Esophagus squamous epithelium (tissue), 5 donors: ENCODE measurements around the gene LFNG. TPM values are rescaled to one million over a fixed set of nuclear protein-coding genes. Genes with fewer than 3 reads are reported as not detected.
"Not testable (repeated sequence)": the region's sequence is repeated elsewhere in the genome, so short reads cannot be mapped to it uniquely, and the experiment has no call there.

Experiments
- DNase-seq: peaks from one replicate; lab custom pipeline; 2025; lab: John Stamatoyannopoulos, UW
- H3K27ac ChIP-seq, 4 donors: fragments of 200-600 bp; sonication (generic); one replicate each; pipeline ENCODE4 v1.5.1; 2016 to 2019; ENCODE audit warnings: mild to moderate bottlenecking in 1 of 4
- H3K27me3 ChIP-seq, 4 donors: fragments of 200-600 bp; sonication (generic); 1 replicate in 3 of 4; 2 replicates in 1 of 4; pipeline versions ENCODE4 v1.5.1 to v1.6.0; 2017 to 2021; ENCODE audit warnings: antibody characterized with exemption in 1 of 4
- H3K36me3 ChIP-seq, 3 donors: fragments of 200-600 bp; sonication (generic); one replicate each; pipeline ENCODE4 v1.5.1; 2016 to 2019
- H3K4me1 ChIP-seq, 3 donors: fragments of 200-600 bp; sonication (generic); one replicate each; pipeline ENCODE4 v1.5.1; 2017 to 2019
- H3K4me3 ChIP-seq, 4 donors: fragments of 200-600 bp; sonication (generic); 1 replicate in 3 of 4; 2 replicates in 1 of 4; pipeline ENCODE4 v1.5.1; 2016 to 2019; ENCODE audit warnings: mild to moderate bottlenecking in 2 of 4, moderate library complexity in 1 of 4
- H3K9me3 ChIP-seq, 3 donors: fragments of 200-600 bp; sonication (generic); one replicate each; pipeline ENCODE4 v1.5.1; 2016 to 2019
- POLR2A ChIP-seq, 4 donors: fragments of 450-650 bp; IDR thresholded peaks; one replicate each; pipeline ENCODE4 v1.6.1; 2017; ENCODE audit warnings: antibody characterized with exemption in 4 of 4, mild to moderate bottlenecking in 4 of 4, moderate library complexity in 3 of 4
- WGBS, 2 donors: methylation state at CpG; one replicate each; pipeline ENCODE4 v1.1.5; 2018; 5-methylcytosine and 5-hydroxymethylcytosine counted together
- intact Hi-C: fragments of 100-400 bp; cut with DNase I; formaldehyde crosslinking; loops from one replicate; pipeline ENCODE4 v1.15.0; 2022
- total RNA-seq, 4 donors: library from RNA; depleted of rRNA; stranded (reverse); fragments of >200 nt; gene quantifications; one replicate each; pipeline ENCODE4 v1.1.0, GENCODE V29; 2016
- TF ChIP-seq, protein P1 (sequence below), 6 experiments: fragments of 450-650 bp in 4 of 6; fragments of 200-600 bp in 2 of 6; sonication (generic) in 2 of 6; IDR thresholded peaks; one replicate each; pipeline ENCODE4 v1.5.1; 2016 to 2019; ENCODE audit warnings: antibody characterized with exemption in 6 of 6, mild to moderate bottlenecking in 4 of 6, moderate library complexity in 4 of 6
- donor health status: DM: yes; HTN: yes; CAD: no.

LFNG gene
- total RNA-seq, 4 donors from 2014 or later, result 6.1 to 17.2 (median 11.9) TPM

DNA sequence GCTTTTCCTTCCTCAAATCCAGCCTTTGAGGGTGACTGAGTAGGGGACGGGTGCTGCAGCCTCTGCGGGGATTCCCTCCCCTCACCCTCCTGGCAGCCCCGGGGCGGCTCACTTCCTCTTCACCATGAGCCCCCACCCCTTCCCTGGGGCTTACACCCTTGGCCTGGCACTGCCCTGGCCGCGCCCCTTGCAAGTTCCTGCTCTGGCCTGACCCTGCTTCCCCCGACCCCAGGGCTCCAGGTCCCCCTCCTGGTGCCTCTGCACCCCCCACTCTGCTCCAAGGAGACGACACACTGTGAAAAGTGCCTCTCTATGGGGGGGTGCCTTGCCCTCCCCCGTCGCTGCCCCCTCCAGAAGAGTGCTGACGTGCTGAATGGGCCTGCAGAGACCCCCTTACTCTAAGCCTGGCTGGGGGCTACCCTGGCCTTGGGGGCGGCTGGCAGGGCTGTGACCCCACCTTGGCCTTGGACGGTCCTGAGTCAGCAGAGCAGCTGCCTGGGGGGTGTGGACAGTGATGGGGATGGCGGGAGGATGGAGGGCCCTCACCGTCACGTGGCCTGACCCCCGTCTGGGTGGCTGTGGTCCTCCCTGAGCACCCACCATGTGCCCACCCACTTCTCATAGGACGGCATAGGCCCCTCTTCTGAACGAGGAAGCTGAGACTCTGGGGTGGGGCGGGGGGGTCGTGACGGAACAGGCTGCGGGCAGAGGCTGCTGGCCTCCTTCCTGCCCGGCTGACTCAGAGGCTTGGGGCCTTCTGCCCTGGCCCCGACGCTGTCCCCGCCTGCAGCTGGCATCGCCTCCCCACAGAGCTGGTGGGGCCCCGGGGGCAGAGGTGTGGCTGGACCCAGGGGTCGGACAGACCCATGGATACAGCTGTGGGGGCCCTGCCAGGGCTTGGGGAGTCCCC lies 9.8 kb downstream of the LFNG start:
- no peaks in the 10 kb centered on the region for H3K9me3 ChIP-seq
- H3K4me3 ChIP-seq, result peak overlapping the region in 1 of 4 donors; percentile 37
- peaks cover 0 to 29% (median 6%) of the 10 kb centered on the region in 3 donors for H3K36me3 ChIP-seq
- intact Hi-C loops, result no loop called here
- 23% methylated on average over 9 of the region's 30 CpGs; no CpG with 5 or more reads in 1 of the 2 donors for WGBS, 2 donors
- H3K4me1 ChIP-seq, result peaks cover 67 to 76% (median 68%) of the 10 kb centered on the region in 3 donors
- TF ChIP-seq POLR2A (IDR thresholded peaks at IDR 0.05), result no peak
- H3K27ac ChIP-seq, result peak overlapping the region; percentile 68 to 90 (median 80)
- peak; percentile 67 for DNase-seq
- peaks cover 0 to 83% (median 3%) of the 10 kb centered on the region in 4 donors for H3K27me3 ChIP-seq

DNA sequence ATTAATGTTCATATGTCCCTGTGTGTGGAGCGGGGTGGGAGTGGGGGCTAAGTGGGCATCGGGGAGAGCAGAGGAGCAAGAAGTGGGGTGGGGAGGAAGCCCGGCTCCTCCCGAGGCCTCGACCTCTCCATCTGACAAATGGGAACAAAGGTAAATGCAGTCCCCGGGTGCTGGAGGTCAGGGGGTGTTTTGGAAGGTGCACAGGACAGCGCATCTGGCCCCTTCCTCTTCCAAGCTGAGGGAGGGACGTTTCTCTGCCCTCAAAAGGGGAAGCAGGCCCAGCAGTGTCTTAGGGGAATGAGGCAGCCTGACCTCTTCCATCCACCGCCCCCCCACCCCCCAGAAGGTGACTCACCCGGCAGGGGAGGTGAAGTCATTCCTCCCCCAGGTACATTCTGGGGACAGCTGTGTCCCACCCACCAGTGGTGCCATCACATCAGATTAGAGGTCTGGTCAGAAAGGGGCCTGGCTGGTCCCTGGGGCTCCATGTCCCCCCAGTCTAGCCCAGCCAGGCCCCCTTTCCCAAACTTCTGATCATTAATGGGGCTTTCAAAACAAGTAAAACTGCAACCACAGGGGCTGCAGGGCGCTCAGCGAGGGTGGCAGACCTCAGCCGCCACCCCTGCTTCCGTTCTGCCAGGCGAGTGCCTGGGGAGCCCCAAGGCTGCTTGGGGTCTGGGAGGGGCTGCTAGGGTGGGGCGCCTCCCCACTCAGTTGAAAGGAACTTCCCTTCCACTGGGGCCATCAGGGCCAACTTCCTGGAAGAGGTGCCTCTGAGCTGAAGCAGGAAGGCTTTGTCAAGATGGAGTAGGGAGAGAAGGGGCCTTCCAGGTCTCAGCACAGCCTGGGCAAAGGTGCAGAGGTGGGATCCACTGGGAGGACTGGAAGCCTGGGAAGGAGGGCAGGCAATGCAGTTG lies 10.8 kb downstream of the LFNG start:
- no peak for DNase-seq
- peaks cover 58 to 69% (median 59%) of the 10 kb centered on the region in 3 donors for H3K4me1 ChIP-seq
- peak overlapping the region; percentile 68 to 90 (median 80) for H3K27ac ChIP-seq
- intact Hi-C loops, result no loop called here
- H3K36me3 ChIP-seq, result peaks cover 0 to 23% (median 6%) of the 10 kb centered on the region in 3 donors
- TF ChIP-seq, protein P1, sequence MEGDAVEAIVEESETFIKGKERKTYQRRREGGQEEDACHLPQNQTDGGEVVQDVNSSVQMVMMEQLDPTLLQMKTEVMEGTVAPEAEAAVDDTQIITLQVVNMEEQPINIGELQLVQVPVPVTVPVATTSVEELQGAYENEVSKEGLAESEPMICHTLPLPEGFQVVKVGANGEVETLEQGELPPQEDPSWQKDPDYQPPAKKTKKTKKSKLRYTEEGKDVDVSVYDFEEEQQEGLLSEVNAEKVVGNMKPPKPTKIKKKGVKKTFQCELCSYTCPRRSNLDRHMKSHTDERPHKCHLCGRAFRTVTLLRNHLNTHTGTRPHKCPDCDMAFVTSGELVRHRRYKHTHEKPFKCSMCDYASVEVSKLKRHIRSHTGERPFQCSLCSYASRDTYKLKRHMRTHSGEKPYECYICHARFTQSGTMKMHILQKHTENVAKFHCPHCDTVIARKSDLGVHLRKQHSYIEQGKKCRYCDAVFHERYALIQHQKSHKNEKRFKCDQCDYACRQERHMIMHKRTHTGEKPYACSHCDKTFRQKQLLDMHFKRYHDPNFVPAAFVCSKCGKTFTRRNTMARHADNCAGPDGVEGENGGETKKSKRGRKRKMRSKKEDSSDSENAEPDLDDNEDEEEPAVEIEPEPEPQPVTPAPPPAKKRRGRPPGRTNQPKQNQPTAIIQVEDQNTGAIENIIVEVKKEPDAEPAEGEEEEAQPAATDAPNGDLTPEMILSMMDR (IDR thresholded peaks at IDR 0.05), result no peak
- peak in 1 of 4 donors; percentile 7 for TF ChIP-seq POLR2A (IDR thresholded peaks at IDR 0.05)
- peak overlapping the region in 1 of 4 donors; percentile 37 for H3K4me3 ChIP-seq
- H3K9me3 ChIP-seq, result no peaks in the 10 kb centered on the region
- WGBS, 2 donors, result 9 to 37% methylated on average over 6 of the region's 16 CpGs
- H3K27me3 ChIP-seq, result peaks cover 0 to 74% (median 3%) of the 10 kb centered on the region in 4 donors

DNA sequence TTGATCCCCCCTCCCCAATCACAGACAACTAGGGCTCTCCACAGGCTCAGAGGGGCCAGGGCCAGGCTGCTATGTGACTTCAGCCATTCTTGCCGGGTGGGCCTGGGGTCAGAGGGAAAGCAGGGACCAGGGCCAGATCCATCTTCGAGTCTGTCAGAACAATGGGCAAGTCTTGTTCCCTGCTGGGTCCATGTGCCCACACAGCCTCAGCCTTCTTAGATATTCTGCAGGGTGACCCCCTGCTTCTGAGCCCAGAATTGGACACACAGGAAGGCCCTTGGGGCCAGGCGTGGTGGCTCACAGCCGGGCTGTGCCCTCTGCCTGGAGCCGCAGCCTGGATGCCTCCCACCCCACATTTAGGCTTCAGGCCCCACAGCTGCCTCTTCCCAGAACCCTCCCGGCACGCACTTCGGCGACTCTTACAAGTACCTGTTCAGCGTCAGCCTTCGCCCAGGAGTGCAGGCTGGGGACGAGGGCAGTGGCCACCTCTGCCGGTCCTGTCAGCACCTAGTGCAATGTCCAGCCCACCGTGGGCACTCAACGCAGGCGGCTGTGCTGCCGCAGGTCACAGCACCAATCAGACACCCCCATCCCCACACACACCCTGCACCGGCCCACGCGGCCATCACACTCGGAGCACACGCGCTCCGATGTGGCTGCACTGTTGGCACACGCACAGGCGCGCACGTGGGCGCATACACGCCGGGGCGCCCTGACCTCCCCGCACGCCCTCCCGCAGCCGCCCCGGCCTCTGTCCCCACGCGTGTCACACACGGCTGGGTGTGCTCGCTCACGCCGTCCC lies 11.6 kb downstream of the LFNG start:
- H3K4me3 ChIP-seq, intact Hi-C loops, DNase-seq, H3K9me3 ChIP-seq: not testable (repeated sequence)
- H3K36me3 ChIP-seq, result peaks cover 0 to 14% (median 6%) of the 10 kb centered on the region in 3 donors
- peaks cover 0 to 67% (median 3%) of the 10 kb centered on the region in 4 donors for H3K27me3 ChIP-seq
- peaks cover 50 to 64% (median 52%) of the 10 kb centered on the region in 3 donors for H3K4me1 ChIP-seq
- peak overlapping the region; percentile 68 to 90 (median 80) for H3K27ac ChIP-seq
- WGBS, 2 donors, result 33% methylated on average over 10 of the region's 43 CpGs; no CpG with 5 or more reads in 1 of the 2 donors

DNA sequence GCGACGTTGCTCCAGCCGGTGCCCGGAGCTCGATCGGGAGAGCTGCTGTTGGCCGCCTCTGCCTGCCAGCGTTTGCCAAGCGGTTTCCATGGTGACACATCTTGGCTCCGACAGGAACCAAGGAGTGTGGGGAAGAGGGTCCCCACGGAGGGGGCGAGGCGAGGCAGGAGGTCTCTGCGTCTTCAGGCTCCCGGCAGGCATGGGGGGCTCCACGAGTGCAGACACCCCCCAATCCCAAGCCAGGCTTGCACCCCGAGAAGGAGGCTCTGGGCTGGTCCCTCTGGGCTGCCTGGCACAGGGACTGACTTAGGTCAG lies 12.2 kb downstream of the LFNG start:
- H3K36me3 ChIP-seq, H3K27ac ChIP-seq, DNase-seq, intact Hi-C loops, H3K9me3 ChIP-seq, H3K4me3 ChIP-seq: not testable (repeated sequence)
- Histone ChIP-seq H3K27me3 (peaks cover 0 to 63% (median 3%) of the 10 kb centered on the region in 4 donors), H3K4me1 (peaks cover 44 to 58% (median 46%) of the 10 kb centered on the region in 3 donors)
- 23% methylated on average over 5 of the region's 17 CpGs; no CpG with 5 or more reads in 1 of the 2 donors for WGBS, 2 donors

DNA sequence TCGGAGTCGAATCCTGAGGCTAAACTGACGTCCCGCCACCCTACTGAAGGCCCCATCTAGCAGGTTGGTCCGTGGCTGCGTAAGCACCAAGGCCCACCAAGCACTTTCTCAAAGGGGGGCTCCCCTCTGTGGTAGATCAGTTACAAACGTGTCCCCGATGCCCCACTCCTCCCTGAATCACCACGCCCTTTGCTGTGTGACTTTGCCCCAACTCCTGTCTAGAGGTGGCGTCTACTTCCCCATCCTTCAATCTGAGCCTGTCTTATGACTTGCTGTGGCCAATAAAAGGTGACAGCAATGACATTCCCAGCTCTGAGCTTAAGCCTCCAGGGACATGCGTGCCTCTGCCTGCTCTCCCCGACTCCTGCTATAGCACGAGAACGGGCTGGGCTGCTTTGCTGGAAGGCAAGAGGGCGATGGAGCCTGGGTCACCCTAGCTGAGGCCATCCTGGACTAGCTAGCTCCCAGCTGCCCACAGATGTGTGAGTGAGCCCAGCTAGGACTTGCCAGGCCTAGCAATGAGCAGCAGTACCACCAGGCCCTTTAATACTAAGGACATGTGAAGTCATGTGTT lies 12.7 kb downstream of the LFNG start:
- H3K9me3 ChIP-seq, intact Hi-C loops, H3K36me3 ChIP-seq, H3K27ac ChIP-seq, H3K4me3 ChIP-seq, DNase-seq: not testable (repeated sequence)
- Histone ChIP-seq H3K4me1 (peaks cover 39 to 53% (median 41%) of the 10 kb centered on the region in 3 donors), H3K27me3 (peaks cover 0 to 58% (median 3%) of the 10 kb centered on the region in 4 donors)
- WGBS, 2 donors, result 40 to 49% methylated on average over 3 to 4 of the region's 15 CpGs

DNA sequence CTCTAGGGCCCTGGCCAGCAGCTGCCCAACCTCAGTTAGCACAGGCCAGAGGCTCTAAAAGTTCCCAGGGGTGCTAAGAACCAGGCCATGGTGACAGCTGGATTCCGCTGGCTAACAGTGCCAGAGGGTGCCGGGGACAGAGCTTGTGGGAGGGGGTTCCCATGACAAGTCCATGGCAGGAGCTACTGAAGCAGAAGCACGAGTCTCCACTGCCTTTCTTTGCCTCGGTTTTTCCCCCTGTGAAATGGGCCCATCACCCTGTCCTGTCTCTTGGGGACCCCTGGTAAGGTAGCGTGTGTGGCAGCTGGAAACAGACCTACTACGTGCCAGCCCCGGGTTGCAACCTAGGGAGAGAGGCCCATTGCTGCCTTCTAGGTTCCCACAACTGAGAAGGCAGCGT lies 13.2 kb downstream of the LFNG start:
- Histone ChIP-seq H3K4me1 (peaks cover 35 to 48% (median 36%) of the 10 kb centered on the region in 3 donors), H3K27me3 (peaks cover 0 to 53% (median 3%) of the 10 kb centered on the region in 4 donors)
- DNase-seq, H3K36me3 ChIP-seq, H3K9me3 ChIP-seq, intact Hi-C loops, H3K4me3 ChIP-seq, H3K27ac ChIP-seq: not testable (repeated sequence)
- 85 to 88% methylated on average over 3 of the region's 8 CpGs for WGBS, 2 donors

DNA sequence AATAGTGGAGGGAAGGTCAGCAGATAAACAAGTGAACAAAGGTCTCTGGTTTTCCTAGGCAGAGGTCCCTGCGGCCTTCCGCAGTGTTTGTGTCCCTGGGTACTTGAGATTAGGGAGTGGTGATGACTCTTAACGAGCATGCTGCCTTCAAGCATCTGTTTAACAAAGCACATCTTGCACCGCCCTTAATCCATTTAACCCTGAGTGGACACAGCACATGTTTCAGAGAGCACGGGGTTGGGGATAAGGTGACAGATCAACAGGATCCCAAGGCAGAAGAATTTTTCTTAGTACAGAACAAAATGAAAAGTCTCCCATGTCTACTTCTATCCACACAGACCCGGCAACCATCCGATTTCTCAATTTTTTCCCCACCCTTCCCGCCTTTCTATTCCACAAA lies 14.0 kb downstream of the LFNG start:
- 32% methylated on average over 2 of the region's 8 CpGs; no CpG with 5 or more reads in 1 of the 2 donors for WGBS, 2 donors
- intact Hi-C loops, H3K27ac ChIP-seq, DNase-seq, H3K9me3 ChIP-seq, H3K4me3 ChIP-seq: not testable (repeated sequence)
- Histone ChIP-seq H3K4me1 (peaks cover 28 to 40% (median 28%) of the 10 kb centered on the region in 3 donors), H3K36me3 (peaks cover 6 to 14% (median 7%) of the 10 kb centered on the region in 3 donors), H3K27me3 (peaks cover 0 to 47% (median 3%) of the 10 kb centered on the region in 4 donors)

DNA sequence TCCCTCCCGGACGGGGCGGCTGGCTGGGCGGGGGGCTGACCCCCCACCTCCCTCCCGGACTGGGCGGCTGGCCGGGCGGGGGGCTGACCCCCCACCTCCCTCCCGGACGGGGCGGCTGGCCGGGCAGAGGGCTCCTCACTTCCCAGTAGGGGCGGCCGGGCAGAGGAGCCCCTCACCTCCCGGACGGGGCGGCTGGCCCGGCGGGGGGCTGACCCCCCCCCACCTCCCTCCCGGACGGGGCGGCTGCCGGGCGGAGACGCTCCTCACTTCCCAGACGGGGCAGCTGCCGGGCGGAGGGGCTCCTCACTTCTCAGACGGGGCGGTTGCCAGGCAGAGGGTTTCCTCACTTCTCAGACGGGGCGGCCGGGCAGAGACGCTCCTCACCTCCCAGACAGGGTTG lies 14.6 kb downstream of the LFNG start:
- H3K9me3 ChIP-seq, DNase-seq, intact Hi-C loops: not testable (repeated sequence)
- Histone ChIP-seq H3K27me3 (peaks cover 0 to 41% (median 3%) of the 10 kb centered on the region in 4 donors), H3K27ac (peak overlapping the region in 1 of 4 donors; percentile 36), H3K36me3 (peaks cover 13 to 21% (median 14%) of the 10 kb centered on the region in 3 donors), H3K4me3 (peak overlapping the region in 2 of 4 donors; percentile 23 to 40), H3K4me1 (peaks cover 22 to 34% (median 23%) of the 10 kb centered on the region in 3 donors)
- no CpG with 5 or more reads among the region's 34 CpGs for WGBS, 2 donors

DNA sequence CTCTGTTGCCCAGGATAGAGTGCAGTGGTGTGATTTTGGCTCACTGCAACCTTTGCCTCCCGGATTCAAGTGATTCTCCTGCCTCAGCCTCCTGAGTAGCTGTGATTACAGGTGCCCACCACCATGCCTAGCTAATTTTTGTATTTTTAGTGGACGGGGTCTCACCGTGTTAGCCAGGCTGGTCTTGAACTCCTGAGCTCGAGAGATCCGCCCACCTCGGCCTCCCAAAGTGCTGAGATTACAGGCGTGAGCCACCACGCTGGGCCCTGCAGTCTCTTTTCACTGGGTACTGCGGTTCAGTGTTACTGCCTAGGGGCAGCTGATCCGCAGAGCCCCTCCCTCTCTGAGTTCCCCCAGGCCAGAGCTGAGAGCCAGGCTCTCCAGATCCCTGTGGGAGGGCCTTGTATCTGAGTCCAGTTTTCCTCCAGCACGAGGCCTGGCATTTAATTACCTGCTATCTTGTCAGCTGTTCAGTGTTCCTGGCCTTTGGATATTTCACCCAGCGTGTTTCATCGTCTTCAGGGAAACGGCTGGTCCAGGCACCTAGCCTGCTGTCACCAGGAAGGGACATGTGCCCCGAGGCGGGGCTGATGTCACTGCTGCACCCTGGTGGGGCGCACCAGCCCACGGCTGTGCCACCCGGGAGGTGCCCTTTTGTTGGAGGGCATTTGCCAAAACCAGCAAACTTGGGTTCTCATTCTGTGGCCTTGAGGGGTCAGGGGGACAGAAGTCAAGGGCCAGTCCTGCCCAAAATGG lies 16.5 kb downstream of the LFNG start:
- H3K4me1 ChIP-seq, result peaks cover 4 to 15% (median 4%) of the 10 kb centered on the region in 3 donors
- H3K4me3 ChIP-seq, DNase-seq, H3K9me3 ChIP-seq, H3K27ac ChIP-seq, intact Hi-C loops: not testable (repeated sequence)
- H3K27me3 ChIP-seq, result peaks cover 0 to 22% (median 0%) of the 10 kb centered on the region in 4 donors
- WGBS, 2 donors, result 20 to 94% methylated on average over 2 to 6 of the region's 19 CpGs
- H3K36me3 ChIP-seq, result peaks cover 20 to 39% (median 22%) of the 10 kb centered on the region in 3 donors
